ENCODE data around the gene CUBN. TPM values are rescaled to one million over a fixed set of nuclear protein-coding genes. Genes with fewer than 3 reads are reported as not detected.

CUBN gene
- total RNA-seq, 1 donor from 2014 or later = 1.0 TPM

- peaks cover 12% of the 10 kb centered on the region for H3K9me3 Mint-ChIP-seq
- peaks cover 7% of the 10 kb centered on the region for H3K36me3 Mint-ChIP-seq
- no peak for DNase-seq (ENCODE audit: extremely low spot score, unreplicated experiment)
- peaks cover 9% of the 10 kb centered on the region for H3K4me1 Mint-ChIP-seq (ENCODE audit: unreplicated experiment)
- H3K4me3 Mint-ChIP-seq = no peak overlapping the region
- H3K27me3 Mint-ChIP-seq = no peaks in the 10 kb centered on the region
- TF ChIP-seq CTCF (conservative IDR thresholded peaks at IDR 0.05) = no peak
- H3K27ac Mint-ChIP-seq = no peak overlapping the region
Observed at GRCh38 chr10:16890691-16891090, 238.9 kb downstream of the CUBN start.

GRCh38 chr10:16887565-16887964 lies 242.0 kb downstream of the CUBN start:
- peaks cover 8% of the 10 kb centered on the region for H3K9me3 Mint-ChIP-seq
- no peak for DNase-seq (ENCODE audit: extremely low spot score, unreplicated experiment)
- H3K36me3 Mint-ChIP-seq = peaks cover 4% of the 10 kb centered on the region
- no peaks in the 10 kb centered on the region for H3K27me3 Mint-ChIP-seq
- H3K4me3 Mint-ChIP-seq = no peak overlapping the region
- no peak for TF ChIP-seq CTCF (conservative IDR thresholded peaks at IDR 0.05)
- H3K27ac Mint-ChIP-seq = no peak overlapping the region
- H3K4me1 Mint-ChIP-seq (ENCODE audit: unreplicated experiment) = peaks cover 5% of the 10 kb centered on the region

- Mint-ChIP-seq H3K27ac (no peak overlapping the region), H3K9me3 (peaks cover 8% of the 10 kb centered on the region), H3K4me3 (no peak overlapping the region), H3K36me3 (peaks cover 4% of the 10 kb centered on the region), H3K27me3 (no peaks in the 10 kb centered on the region), H3K4me1 (ENCODE audit: unreplicated experiment) (no peaks in the 10 kb centered on the region)
- TF ChIP-seq CTCF (conservative IDR thresholded peaks at IDR 0.05) = no peak
- no peak for DNase-seq (ENCODE audit: extremely low spot score, unreplicated experiment)
Observed at GRCh38 chr10:16886031-16886430, 243.6 kb downstream of the CUBN start.

GRCh38 chr10:16884497-16884896 lies 245.1 kb downstream of the CUBN start:
- Mint-ChIP-seq H3K27ac (no peak overlapping the region), H3K9me3 (peaks cover 8% of the 10 kb centered on the region), H3K4me3 (no peak overlapping the region), H3K36me3 (peaks cover 4% of the 10 kb centered on the region), H3K27me3 (no peaks in the 10 kb centered on the region), H3K4me1 (ENCODE audit: unreplicated experiment) (no peaks in the 10 kb centered on the region)
- no peak for TF ChIP-seq CTCF (conservative IDR thresholded peaks at IDR 0.05)
- no peak for DNase-seq (ENCODE audit: extremely low spot score, unreplicated experiment)

GRCh38 chr10:16883084-16883483 lies 246.5 kb downstream of the CUBN start:
- Mint-ChIP-seq H3K27ac (no peak overlapping the region), H3K36me3 (peaks cover 4% of the 10 kb centered on the region), H3K27me3 (no peaks in the 10 kb centered on the region), H3K4me3 (no peak overlapping the region), H3K9me3 (peaks cover 8% of the 10 kb centered on the region), H3K4me1 (ENCODE audit: unreplicated experiment) (no peaks in the 10 kb centered on the region)
- no peak for TF ChIP-seq CTCF (conservative IDR thresholded peaks at IDR 0.05)
- no peak for DNase-seq (ENCODE audit: extremely low spot score, unreplicated experiment)

- DNase-seq (ENCODE audit: extremely low spot score, unreplicated experiment) = no peak
- Mint-ChIP-seq H3K36me3 (peaks cover 3% of the 10 kb centered on the region), H3K27me3 (peaks cover 7% of the 10 kb centered on the region), H3K4me3 (no peak overlapping the region), H3K27ac (no peak overlapping the region), H3K9me3 (no peaks in the 10 kb centered on the region), H3K4me1 (ENCODE audit: unreplicated experiment) (peaks cover 29% of the 10 kb centered on the region)
- no peak for TF ChIP-seq CTCF (conservative IDR thresholded peaks at IDR 0.05)
Observed at GRCh38 chr10:16870331-16870730, 259.3 kb downstream of the CUBN start.
